Activated T-cell treated with anti-CD3 and anti-CD28 coated beads, Interleukin-2, amount 50 U/mL, for 1 hour (primary cell): ENCODE measurements around the gene C11orf16.
"Not testable (repeated sequence)": the region's sequence is repeated elsewhere in the genome, so short reads cannot be mapped to it uniquely, and the experiment has no call there.

ENCODE experiments used
- DNase-seq: peaks from one replicate; pipeline ENCODE4 v3.0.0-alpha.2; 2020

Gene C11orf16

DNA sequence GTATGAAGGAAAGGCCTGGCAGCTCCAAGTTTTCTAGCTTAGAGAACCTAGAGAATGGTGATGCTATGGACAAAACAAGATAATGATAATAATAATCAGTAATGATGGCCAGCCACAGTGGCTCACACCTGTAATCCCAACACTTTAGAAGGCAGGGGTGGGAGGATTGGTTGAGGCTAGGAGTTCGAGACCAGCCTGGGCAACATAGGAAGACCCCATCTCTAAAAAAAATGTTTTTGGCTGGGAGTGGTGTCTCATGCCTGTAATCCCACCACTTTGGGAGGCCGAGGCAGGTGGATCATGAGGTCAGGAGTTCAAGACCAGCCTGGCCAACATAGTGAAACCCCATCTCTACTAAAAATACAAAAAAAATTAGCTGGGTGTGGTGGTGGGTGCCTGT, 3.0 kb upstream of the C11orf16 start:
- not testable (repeated sequence) for DNase-seq

DNA sequence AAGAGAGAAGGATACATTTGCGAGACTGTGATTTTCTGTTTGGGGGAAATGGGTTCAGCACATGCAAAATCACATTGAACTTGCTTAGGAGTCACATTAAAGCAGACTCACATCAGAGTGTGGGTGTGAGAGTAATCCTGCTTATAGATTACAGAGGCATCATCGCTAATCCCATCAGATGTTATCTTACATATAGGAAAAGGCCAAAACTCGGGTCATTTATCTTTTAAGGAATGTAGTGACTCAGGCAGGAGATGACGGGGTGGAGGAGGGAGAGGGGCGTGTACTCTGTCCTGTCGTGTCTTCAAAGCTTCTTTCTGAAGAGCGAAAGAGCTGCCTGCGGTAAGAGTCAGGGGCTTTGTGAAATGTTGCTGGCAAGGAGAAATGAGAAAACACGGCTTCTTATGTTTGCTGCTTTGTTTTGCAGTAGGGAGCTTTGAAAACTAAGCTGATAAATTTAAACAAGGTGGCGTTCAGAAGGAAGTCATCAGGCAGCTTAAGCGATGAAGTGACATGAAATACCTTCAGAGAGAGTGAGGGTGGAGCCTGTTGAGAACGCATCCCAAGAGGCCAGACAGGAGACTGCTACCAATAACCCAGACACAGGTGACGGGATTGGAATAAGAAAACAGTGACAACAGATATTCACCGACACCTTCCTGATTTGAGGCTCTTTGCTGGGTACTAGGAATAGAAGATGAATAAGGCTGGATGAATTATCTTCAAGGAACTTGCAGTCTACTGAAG, 2.2 kb upstream of the C11orf16 start:
- DNase-seq = no peak

GRCh38 chr11:8933931-8934330, 1.2 kb upstream of the C11orf16 start:
- no peak for DNase-seq

DNA sequence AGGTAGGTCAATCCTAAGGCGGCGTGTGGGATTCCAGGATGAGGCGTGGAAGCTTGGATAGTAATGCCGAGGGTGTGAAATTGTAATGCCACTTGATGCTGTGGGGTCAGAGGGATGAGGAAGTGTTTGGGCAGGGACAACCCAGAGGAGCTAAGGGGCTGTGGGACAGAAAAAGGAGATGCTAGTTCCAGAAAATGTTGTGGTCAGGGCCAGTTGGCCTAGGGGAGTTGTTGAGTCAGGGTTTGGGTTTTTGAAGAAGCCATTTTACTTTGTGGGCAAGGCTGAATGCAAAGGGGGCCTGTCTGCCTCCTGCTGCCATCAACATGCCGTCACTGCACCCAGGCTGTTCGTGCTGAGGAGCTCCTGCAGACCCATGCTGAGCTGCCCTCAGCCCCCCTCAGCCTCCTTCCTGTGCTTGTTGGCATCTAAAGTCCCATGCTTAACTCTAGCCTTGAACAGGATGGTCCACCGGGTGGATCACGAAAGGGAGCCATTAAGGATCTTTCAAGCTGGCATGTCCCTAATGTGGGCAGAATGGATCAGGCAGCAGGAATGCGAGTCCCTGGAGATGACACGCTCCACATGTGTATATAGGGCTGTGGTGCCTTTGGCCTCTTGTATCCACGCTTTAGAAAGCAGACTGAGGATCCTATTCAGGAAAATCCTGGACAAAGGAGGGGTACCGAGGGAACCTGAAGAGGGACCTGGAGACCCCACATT, 2.1 kb downstream of the C11orf16 start:
- DNase-seq = no peak

DNA sequence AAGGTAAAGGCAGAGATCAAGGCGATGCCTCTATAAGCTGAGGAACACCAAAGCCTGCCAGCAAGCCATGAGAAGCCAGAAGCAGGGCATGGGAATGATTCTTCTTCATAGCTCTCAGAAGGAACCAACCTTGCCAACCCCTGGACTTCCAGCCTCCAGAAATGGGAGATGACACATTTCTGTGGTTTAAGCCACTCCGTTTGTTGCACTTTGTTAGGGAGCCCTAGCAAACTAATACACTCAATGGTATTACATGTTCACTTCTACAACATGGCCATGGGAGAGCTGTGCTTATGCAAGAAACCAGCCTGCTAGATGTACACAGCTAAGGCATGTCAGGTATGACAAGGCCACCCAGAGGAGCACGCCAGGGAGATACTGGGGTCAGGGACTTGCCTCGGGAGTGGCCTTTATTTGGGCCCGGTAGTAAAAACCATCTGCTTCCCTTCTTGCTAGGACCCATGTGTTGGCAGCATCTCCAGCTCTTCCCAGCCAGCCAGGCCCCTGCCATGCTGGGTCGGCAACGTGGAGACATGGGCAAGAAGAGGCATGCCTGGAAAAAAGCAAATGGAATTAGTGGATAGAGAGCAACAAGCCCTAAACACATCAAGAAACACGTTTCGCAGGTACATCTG, 3.6 kb downstream of the C11orf16 start:
- DNase-seq = no peak

DNA sequence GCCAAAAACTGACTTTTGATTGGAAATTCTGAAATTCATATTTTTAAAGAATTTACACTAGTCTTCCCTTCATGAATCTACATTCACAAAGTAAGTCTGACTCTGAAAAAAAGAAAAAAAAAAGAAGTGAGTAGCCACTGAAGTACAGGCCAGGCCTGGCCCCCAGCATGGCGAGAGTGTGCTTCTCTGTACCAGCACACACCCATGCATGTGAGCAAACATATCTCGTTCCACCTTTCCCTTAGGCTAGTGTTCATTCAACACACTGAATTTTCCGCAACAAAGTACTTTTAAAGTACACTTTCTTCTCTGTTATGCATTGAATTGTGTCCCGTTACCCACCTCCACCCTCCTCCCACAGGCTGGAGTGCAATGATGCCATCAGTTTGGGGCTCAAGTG, 4.5 kb downstream of the C11orf16 start:
- no peak for DNase-seq

- DNase-seq = no peak
These were observed 5.5 kb downstream of the C11orf16 start for GRCh38 chr11:8927233-8927632.

DNA sequence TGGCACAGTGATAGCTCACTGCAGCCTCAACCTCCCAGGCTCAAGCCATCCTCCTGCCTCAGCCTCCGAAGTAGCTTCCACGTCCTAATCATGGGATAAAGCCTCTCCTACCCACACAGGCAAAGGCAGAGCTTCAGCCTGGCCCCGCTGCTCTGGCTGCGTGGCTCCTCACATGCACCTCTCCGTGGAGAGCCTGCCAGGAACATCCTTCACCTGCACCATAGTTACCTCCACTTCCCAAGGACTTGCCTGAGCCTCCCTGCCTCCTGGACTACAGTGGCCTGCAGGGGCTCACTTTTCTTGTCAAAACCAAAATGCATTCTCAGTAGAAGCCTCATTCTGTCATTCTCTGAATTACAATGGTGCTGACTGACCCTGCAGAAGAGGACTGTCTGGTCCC, 6.5 kb downstream of the C11orf16 start:
- DNase-seq = no peak

DNA sequence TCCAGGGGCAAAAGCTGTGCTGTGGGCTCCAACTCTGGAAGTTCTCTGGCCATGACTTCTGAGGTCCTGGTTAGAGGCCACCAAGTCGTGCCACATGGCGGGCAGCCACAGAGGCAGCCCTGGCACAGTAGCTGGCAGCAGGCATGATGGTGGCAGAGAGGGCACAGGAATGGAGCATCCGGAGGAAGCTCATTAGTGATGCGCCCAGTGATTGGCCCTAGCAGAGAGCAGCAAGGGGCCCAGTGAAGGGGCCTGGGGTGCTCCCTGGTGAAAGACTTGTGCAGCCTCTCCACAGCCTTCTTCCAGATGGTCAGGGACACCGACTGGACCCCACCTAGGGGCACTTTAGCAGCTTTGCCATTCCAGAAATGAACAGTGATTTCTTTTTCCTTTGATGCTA, 7.0 kb downstream of the C11orf16 start:
- no peak for DNase-seq

DNA sequence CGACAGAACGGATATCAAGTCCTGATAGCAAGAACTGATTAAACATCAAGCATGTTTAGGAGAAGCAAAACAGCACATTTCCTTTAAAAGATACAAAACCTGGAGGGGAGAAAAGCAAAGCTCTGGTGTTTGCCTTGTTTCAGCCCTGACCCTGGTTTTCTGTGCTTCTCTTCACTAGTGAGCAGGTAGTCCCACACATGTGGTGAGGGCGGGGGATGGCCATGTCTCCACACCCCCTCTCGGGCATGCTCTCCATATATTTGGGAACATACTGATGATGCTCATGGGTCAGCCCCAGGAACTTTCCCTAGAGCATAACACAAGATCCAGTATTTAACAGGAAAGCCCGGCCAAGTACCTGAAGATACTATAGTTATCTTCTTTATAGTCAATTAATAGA, 10.1 kb downstream of the C11orf16 start:
- DNase-seq = no peak

DNA sequence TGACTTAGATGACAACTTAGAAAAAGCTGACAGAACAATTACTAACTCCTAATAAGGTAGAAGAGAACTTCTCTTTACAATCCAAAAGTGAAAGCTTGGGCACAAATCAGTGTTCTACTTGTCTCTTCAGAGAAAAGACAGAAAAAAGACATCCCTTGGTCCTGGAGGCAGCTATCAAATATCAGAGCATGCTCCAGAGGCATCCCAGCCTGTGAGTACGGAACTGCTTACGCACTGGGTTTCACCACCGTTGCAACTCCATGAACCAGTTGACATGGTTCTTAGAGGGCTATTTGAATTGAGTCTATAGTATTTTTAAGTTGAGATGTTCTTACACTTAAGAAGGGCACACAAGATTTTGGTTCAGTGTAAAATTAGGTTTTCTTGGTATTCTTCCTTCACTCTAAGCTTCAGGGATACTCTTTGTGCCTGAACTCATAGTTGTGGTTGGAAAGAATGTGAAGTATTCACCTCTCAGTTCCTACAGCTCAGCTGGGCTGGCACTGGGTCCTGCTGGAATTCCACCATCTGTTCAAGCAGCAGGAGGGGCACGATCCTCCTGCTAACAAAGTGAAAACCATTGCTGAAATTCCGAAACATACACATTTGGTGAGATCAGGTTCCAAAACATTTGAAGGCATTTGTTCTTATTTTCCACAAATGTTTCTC, 15.5 kb downstream of the C11orf16 start:
- DNase-seq = no peak

GRCh38 chr11:8914661-8915018, 18.1 kb downstream of the C11orf16 start:
- no peak for DNase-seq

DNA sequence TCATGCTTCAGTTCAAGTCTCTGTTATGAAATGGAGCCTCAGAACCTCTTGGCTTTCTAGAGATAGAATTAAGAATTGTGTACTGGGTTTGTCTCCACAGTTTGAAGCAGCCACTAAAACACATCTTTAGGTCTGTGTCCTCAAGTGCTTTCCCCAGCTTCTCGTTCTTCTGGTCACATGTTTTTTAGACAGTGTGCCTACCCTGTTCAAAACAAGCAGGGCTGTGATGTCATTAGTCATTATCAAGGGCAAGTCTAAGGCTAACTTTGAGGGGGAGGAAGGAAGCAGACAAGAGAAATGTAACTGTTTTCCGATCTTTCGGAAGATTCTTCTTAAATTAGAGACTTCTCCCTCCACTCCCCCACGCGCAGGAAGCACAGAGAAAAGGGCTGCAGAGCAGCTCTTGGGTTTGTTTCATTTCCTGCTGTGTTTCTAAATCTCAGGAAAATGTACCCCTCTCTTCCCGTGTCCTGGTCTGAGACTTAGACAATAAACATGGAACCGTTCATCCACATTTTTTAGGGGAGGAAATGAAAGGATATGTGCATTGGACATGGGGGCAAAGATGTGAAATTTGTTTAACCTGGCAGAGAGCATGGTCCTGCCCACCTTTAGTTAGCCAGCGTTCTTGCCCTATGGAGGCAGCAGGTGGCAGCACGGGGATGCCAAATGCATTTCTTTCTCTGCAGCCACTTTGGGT, 18.6 kb downstream of the C11orf16 start:
- peak; percentile 58 for DNase-seq

DNA sequence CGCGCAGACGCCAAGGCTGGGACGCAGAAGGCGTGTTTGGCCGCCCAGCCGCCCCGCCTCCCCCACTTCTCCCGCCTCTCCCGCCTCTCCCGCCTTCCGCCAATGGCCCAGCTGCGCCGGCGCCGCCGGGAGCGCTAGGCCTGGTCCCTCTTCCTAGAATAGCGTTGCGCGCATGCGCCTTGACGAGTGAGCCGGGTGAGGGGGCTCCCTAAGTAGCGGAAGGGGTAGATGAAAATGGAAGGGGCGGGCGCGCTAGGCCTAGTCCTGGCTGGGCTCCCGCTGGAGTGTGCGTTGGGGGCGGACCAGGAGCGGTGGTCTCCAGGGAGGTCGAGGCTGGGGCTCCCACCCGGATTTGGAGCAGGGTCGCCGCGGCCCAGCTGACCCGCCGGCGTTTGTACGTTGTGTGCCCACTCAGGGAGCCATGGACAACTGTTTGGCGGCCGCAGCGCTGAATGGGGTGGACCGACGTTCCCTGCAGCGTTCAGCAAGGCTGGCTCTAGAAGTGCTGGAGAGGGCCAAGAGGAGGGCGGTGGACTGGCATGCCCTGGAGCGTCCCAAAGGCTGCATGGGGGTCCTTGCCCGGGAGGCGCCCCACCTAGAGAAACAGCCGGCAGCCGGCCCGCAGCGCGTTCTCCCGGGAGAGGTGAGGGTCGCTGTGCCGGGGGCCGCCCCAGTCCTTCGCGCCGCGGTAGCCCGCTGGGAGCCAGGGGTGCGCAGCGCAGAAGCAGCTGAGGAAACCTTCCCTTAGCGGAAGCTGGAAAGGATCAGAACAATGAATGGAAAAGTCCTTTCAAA, 21.5 kb downstream of the C11orf16 start, which contains the start of gene AKIP1:
TSS of gene AKIP1 (plus strand) at position 161 of the 795 bp plus-strand sequence. CDS start at position 422, 261 bp downstream.
- peak; percentile 79 for DNase-seq

- no peak for DNase-seq
These were observed 22.1 kb downstream of the C11orf16 start for GRCh38 chr11:8910649-8911026.

DNA sequence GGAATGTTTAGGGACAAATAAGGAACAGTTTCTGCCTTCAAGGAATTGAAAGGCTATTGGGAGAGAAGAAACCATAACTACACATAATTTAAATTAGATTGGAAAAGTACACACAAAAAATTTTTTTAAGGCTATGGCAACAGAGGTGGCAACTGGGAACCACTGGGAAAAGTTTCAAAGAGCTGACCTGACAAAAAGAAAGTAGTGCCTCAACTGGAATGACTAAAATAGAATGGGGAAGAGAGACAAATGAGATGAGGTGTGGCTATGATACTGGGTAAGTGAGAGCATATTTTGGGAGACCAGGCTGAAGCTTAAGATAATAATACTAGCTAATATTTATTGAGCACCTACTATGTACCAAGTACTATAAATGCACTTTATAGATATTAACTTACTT, 24.6 kb downstream of the C11orf16 start:
- no peak for DNase-seq

- DNase-seq = no peak
These were observed 25.6 kb downstream of the C11orf16 start for GRCh38 chr11:8907116-8907515.

- no peak for DNase-seq
These were observed 27.1 kb downstream of the C11orf16 start for GRCh38 chr11:8905528-8906165.

- DNase-seq = no peak
These were observed 33.5 kb downstream of the C11orf16 start for GRCh38 chr11:8899119-8899753.

- DNase-seq = not testable (repeated sequence)
These were observed 41.6 kb downstream of the C11orf16 start for GRCh38 chr11:8891185-8891584.

DNA sequence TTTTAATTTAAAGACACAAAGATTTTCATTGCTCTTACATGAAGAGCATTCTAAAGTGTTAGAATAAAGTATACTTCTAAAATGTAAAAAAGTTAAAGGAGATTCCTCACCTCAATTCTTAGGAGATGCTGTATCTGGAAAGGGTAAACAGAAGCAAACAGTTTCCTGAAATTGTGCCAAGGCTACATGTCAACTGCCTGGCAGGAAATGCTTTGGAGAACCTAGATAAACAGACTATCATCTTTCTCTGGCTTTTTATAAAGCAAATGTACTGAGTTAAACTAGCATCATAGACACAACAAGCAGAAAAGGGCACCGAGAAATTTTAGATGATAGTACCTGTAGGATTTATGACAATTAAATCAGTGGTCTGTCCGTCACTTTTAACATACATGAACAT, 46.4 kb downstream of the C11orf16 start:
- no peak for DNase-seq
